Keratinocyte (primary cell): ENCODE data around the gene MLLT10.

Source experiments
- EZH2 ChIP-seq: IDR thresholded peaks from one replicate; pipeline ENCODE4 v1.6.1; 2012; ENCODE audit warnings: inconsistent platforms, mild to moderate bottlenecking, low read length, moderate library complexity
- TF ChIP-seq, protein P1 (sequence below), 3 experiments: IDR thresholded peaks in 1 of 3; conservative IDR thresholded peaks in 1 of 3; optimal IDR thresholded peaks in 1 of 3; 2 replicates in 2 of 3; 3 replicates in 1 of 3; pipeline versions ENCODE3 to v1.5.1; 2011; ENCODE audit warnings: low read length in 3 of 3, mild to moderate bottlenecking in 3 of 3, moderate library complexity in 2 of 3, control low read depth in 1 of 3, inconsistent platforms in 1 of 3; ENCODE audit not compliant: insufficient read depth in 2 of 3; ENCODE audit errors: extremely low read depth in 1 of 3

DNA sequence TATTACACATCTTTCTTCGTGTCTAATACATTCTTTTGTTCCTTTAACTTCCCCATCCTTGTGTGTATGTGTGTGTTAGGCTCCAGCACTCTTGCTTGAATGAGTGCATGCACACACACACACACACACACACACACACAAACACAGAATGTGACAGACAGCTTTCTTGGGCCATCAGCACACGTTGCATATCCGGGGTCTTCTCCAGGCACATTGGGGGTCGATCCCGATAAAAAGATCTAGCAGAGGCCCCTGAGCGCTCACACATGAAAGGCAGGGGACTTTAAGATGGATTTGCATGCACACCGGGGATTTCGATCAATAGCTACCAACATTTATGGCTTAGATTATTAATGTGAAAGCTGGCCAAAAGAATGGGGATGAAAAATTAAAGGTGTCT, 13.1 kb upstream of the MLLT10 start:
- TF ChIP-seq, protein P1, sequence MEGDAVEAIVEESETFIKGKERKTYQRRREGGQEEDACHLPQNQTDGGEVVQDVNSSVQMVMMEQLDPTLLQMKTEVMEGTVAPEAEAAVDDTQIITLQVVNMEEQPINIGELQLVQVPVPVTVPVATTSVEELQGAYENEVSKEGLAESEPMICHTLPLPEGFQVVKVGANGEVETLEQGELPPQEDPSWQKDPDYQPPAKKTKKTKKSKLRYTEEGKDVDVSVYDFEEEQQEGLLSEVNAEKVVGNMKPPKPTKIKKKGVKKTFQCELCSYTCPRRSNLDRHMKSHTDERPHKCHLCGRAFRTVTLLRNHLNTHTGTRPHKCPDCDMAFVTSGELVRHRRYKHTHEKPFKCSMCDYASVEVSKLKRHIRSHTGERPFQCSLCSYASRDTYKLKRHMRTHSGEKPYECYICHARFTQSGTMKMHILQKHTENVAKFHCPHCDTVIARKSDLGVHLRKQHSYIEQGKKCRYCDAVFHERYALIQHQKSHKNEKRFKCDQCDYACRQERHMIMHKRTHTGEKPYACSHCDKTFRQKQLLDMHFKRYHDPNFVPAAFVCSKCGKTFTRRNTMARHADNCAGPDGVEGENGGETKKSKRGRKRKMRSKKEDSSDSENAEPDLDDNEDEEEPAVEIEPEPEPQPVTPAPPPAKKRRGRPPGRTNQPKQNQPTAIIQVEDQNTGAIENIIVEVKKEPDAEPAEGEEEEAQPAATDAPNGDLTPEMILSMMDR (optimal IDR thresholded peaks at IDR 0.05 in 1 of 3, IDR thresholded peaks at IDR 0.05 in 1 of 3, conservative IDR thresholded peaks at IDR 0.05 in 1 of 3; ENCODE audit: extremely low read depth in 1 of 3, insufficient read depth in 2 of 3, low read length in 3 of 3): no peak
- no peak for TF ChIP-seq EZH2
